Calu3 (cell line): ENCODE measurements around the gene PNPLA2. TPM values are rescaled to one million over a fixed set of nuclear protein-coding genes. Genes with fewer than 3 reads are reported as not detected.
A peak's percentile ranks its signal among the peaks of the same experiment; 100 is the strongest.

Source experiments
- BruUV-seq: library from RNA; stranded (reverse); fragments of 400-500 nt; replicated peaks from 2 replicates; lab custom pipeline; 2021; lab: Mats Ljungman, UMichigan
- CTCF ChIA-PET: fragments of 300-600 bp; sonication (Branson Sonifier 250); formaldehyde crosslinking; loops from one replicate; lab custom pipeline; 2022; ENCODE audit warnings: antibody characterized with exemption; lab: Charles Lee
- DNase-seq: peaks from one replicate; pipeline ENCODE4 v3.0.0; 2022
- H3K27ac Mint-ChIP-seq: one replicate; pipeline ENCODE4 v1.8.0; 2022; ENCODE audit warnings: mixed read lengths; ENCODE audit not compliant: unreplicated experiment
- H3K27me3 Mint-ChIP-seq: one replicate; pipeline ENCODE4 v1.8.0; 2022; ENCODE audit warnings: mixed read lengths; ENCODE audit not compliant: unreplicated experiment
- H3K36me3 Mint-ChIP-seq: one replicate; pipeline ENCODE4 v1.8.0; 2022; ENCODE audit warnings: mild to moderate bottlenecking, moderate library complexity, mixed read lengths; ENCODE audit not compliant: insufficient read depth, unreplicated experiment
- H3K4me1 Mint-ChIP-seq: one replicate; pipeline ENCODE4 v1.8.0; 2022; ENCODE audit warnings: mild to moderate bottlenecking, low read depth, mixed read lengths; ENCODE audit not compliant: unreplicated experiment
- H3K4me3 Mint-ChIP-seq: one replicate; pipeline ENCODE4 v1.8.0; 2022; ENCODE audit warnings: mild to moderate bottlenecking, low read depth, moderate library complexity, mixed read lengths; ENCODE audit not compliant: unreplicated experiment
- H3K9me3 Mint-ChIP-seq: one replicate; pipeline ENCODE4 v1.8.0; 2022; ENCODE audit warnings: low read depth, mixed read lengths; ENCODE audit not compliant: unreplicated experiment
- intact Hi-C: fragments of 100-400 bp; cut with micrococcal nuclease; formaldehyde crosslinking; loops from one replicate; pipeline ENCODE4 v1.10.0; 2022; ENCODE audit not compliant: unreplicated experiment
- total RNA-seq: library from RNA; stranded (reverse); gene quantifications from 2 replicates; pipeline ENCODE4 v1.2.3, GENCODE V29; 2022
- TF ChIP-seq, protein P1 (sequence below): fragments of 200-600 bp; IDR thresholded peaks from one replicate; pipeline ENCODE4 v1.8.0; 2022; ENCODE audit warnings: antibody characterized with exemption; ENCODE audit not compliant: unreplicated experiment

PNPLA2 gene
- total RNA-seq, 1 experiment from 2014 or later, result 134 TPM

DNA sequence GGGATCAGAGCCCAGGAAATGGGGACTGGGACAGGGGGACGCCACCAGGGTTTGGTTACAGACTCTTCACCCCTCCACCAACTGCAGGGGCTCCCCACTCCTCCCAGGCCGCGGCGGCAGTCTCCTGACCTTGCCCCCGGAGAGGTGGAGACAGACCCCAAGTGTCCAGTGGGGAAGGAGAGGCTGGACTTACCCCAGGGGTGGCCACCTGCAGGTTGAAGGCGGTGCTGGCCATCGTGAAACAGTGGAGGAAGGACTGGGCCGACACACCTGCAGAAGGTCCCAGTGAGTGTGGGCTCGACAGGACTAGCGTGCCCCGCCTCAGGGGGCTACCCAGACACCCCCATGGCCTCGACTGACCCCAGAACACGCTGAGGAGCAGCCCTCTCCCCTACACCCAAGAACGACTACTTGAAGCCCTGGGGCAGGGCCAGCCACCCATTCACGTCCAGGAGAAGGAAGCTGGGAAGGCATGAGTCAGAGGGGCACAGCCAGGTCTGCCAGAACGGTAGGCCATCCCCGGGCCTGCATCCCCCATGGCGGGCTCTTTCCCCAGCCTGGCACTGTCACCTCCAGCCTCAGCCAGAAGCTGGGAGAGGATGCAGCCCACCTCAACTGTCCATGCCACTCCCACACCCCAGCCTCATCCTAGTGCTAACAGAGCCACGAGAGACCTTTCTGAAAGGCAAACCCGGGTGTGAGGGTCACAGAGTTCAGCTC lies 43.7 kb upstream of the PNPLA2 start:
- Mint-ChIP-seq H3K27me3 (no peaks in the 10 kb centered on the region), H3K4me3 (peak overlapping the region; percentile 96)

DNA sequence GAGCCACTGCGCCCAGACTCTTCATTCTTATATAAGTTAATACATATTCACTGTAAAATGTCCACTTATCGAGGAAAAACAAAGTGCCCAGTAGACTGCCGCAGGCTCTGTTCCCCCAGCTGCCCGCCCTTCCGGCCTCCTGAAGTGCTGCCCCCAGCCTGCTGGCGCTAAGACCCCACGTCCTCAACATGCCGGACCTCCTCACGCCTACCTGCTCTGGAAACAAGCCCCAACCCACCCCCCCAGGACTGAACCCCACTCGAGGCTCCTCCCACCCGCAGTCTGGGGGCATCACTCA lies 42.5 kb upstream of the PNPLA2 start:
- H3K9me3 Mint-ChIP-seq, result no peaks in the 10 kb centered on the region
- peak overlapping the region; percentile 96 for H3K4me3 Mint-ChIP-seq
- H3K27ac Mint-ChIP-seq, result peak overlapping the region; percentile 75
- intact Hi-C loops, result no loop called here
- CTCF ChIA-PET, result interaction anchor here (1.0 kb wide), 1 partner anchor 19 kb away, joined by 4 read pairs; no protein-coding TSS in a partner anchor
- peaks cover 13% of the 10 kb centered on the region for H3K4me1 Mint-ChIP-seq
- H3K36me3 Mint-ChIP-seq, result peaks cover 61% of the 10 kb centered on the region
- no TSS peak for BruUV-seq
- TF ChIP-seq, protein P1, sequence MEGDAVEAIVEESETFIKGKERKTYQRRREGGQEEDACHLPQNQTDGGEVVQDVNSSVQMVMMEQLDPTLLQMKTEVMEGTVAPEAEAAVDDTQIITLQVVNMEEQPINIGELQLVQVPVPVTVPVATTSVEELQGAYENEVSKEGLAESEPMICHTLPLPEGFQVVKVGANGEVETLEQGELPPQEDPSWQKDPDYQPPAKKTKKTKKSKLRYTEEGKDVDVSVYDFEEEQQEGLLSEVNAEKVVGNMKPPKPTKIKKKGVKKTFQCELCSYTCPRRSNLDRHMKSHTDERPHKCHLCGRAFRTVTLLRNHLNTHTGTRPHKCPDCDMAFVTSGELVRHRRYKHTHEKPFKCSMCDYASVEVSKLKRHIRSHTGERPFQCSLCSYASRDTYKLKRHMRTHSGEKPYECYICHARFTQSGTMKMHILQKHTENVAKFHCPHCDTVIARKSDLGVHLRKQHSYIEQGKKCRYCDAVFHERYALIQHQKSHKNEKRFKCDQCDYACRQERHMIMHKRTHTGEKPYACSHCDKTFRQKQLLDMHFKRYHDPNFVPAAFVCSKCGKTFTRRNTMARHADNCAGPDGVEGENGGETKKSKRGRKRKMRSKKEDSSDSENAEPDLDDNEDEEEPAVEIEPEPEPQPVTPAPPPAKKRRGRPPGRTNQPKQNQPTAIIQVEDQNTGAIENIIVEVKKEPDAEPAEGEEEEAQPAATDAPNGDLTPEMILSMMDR, result no peak
- H3K27me3 Mint-ChIP-seq, result no peaks in the 10 kb centered on the region
- no peak for DNase-seq

More for the DNA sequence above, 43.7 kb upstream of the PNPLA2 start:
- TF ChIP-seq, protein P1, result no peak
- peak; percentile 66 for DNase-seq
- BruUV-seq, result no TSS peak
- H3K9me3 Mint-ChIP-seq, result no peaks in the 10 kb centered on the region
- peaks cover 13% of the 10 kb centered on the region for H3K4me1 Mint-ChIP-seq
- intact Hi-C loops, result no loop called here
- peaks cover 65% of the 10 kb centered on the region for H3K36me3 Mint-ChIP-seq
- H3K27ac Mint-ChIP-seq, result no peak overlapping the region
- CTCF ChIA-PET, result interaction anchor here (0.7 to 1.2 kb wide), 5 partner anchors 15 to 199 kb away, joined by 3 to 5 read pairs (median 5); partner anchors contain the start of genes CEND1 and PHRF1

DNA sequence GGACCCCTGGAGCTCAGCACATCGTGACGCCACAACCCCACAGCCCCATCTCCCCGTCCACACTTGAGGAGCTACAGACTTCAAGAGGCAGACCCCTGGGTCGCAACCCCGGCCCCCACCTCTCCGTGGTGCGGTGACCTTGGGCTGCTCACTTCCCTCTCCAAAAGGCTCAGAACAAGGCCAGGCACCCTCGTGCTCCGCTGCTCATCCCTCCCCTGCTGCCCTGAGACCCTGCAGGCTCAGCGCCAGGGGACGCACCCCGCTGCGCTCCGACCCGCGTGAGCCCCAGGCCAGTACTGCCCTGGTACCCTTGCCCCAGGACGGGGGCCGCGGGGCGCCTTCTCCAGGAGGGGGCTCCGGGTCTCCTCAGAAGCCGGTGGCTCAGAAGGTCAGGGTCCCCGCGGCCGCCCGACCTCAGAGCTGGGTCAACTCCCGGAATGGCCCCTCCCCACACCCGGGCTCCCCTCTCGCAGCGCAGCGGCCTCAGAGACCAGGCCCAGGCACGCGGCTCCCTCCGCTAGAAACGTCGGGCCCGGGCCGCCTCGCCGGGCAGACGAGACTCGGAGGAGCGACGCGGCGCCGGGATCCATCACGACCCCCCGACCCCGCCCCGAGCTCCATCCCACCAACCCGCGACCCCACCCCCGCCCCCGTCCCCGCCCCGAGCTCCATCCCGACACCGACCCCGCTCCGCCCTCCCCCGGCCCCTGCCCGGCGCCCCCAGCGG lies 42.0 kb upstream of the PNPLA2 start:
- peak; percentile 50 for DNase-seq
- no TSS peak for BruUV-seq
- TF ChIP-seq, protein P1, result no peak
- CTCF ChIA-PET, result interaction anchor here (0.7 to 1.0 kb wide), 2 partner anchors 13 to 19 kb away, joined by 3 to 4 read pairs; partner anchors contain the start of gene CEND1
- intact Hi-C loops, result no loop called here
- peak overlapping the region; percentile 96 for H3K4me3 Mint-ChIP-seq
- peaks cover 13% of the 10 kb centered on the region for H3K4me1 Mint-ChIP-seq
- H3K36me3 Mint-ChIP-seq, result peaks cover 58% of the 10 kb centered on the region
- H3K27me3 Mint-ChIP-seq, result no peaks in the 10 kb centered on the region
- no peaks in the 10 kb centered on the region for H3K9me3 Mint-ChIP-seq
- H3K27ac Mint-ChIP-seq, result peak overlapping the region; percentile 75

DNA sequence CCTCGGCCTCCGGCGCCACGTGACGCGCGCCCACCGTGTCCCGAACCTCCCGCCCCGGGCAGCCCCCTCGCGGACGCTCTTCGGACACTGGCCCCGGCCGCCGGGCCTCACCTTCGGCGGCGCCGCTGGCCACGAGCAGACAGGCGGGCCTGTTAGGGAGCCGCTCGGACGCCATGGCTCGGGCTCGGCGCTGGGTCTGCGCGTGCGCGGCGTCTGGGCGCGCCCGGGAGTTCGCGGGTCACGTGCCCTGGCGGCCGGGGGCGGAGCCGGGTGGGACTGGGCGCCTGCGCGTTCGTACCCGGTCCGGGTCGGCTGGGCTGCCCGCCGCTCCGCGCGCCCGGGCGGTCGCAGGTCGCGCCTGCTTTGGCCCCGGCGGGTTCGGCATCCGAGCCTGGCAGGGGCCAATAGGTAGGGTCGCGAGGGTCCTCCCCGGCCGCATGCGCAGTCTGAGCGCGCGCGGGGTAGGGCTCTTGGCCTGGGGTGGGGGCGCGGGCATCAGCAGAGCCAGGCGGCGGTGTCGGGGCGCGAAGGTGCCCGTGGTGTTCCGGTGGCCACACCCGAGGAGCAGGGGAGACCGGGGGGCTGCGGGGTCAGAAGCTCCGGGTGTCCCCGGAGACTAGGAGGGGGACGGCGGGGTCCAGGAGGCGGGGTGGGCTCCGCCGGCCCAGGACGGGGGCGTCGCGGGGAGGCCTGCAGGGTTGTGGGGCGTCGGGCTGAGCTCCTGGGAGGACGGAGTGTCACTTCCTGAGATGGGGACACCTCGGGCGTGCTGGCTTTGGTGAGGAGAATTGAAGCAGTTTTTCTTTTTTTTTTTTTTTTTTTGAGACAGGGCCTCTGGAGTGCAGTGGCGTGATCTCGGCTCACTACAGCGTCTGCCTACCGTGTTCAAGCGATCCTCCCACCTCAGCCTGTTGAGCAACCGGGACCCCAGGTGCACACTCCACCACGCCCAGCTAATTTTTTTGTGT lies 41.1 kb upstream of the PNPLA2 start, which contains the start of gene GATD1:
Gene GATD1 (minus strand): TSS at position 200 of the 968 bp plus-strand sequence. CDS start 25 bp downstream, at position 175.
- DNase-seq, result peak; percentile 97

More for the DNA sequence above, 41.1 kb upstream of the PNPLA2 start, which contains the start of gene GATD1:
- H3K36me3 Mint-ChIP-seq, result peaks cover 58% of the 10 kb centered on the region
- no peaks in the 10 kb centered on the region for H3K9me3 Mint-ChIP-seq
- BruUV-seq, result no TSS peak
- H3K27ac Mint-ChIP-seq, result peak within 1 kb of the TSS; percentile 75
- H3K4me3 Mint-ChIP-seq, result peak within 1 kb of the TSS; percentile 96
- H3K27me3 Mint-ChIP-seq, result no peaks in the 10 kb centered on the region
- intact Hi-C loops, result no loop called here
- CTCF ChIA-PET, result interaction anchor here (0.6 to 1.0 kb wide), 3 partner anchors 13 to 571 kb away, joined by 3 to 4 read pairs (median 4); partner anchors contain the start of genes BET1L and CEND1
- TF ChIP-seq, protein P1, result no peak
- peaks cover 13% of the 10 kb centered on the region for H3K4me1 Mint-ChIP-seq
